ENCODE data around the gene ANGPT4. TPM values are rescaled to one million over a fixed set of nuclear protein-coding genes. Genes with fewer than 3 reads are reported as not detected.

ANGPT4 gene
- total and polyA plus RNA-seq, 2 of the 13 experiments (the other 11 are each of a cell fraction or from before 2014, with no cell fraction given), result not detected

DNA sequence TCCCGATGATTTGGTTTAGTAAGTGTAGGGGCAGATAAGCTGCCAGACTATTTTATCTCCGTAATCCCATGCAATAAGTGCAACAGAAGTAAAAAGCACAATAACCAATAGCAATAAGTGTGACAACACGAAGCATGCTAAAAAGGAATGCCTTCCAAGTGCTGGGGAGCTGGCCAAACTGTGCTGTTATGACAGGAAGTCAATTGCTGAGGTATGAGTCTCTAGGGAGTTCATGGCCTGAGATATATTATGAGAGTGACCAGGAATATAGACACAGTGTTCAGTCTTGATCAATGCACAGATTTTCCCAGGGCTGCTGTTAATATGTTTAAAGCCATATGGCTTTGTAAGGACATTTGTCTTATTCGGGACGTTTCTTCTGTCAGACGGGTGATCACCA, 10.5 kb upstream of the ANGPT4 start:
- H3K4me3 ChIP-seq (replicated peaks in 1 of 3; ENCODE audit: insufficient read depth in 1 of 3, low read depth in 2 of 3, low read length in 3 of 3), result no peak overlapping the region
- no peak overlapping the region for H3K4me2 ChIP-seq (ENCODE audit: low read depth, low read length)
- H3K27me3 ChIP-seq (ENCODE audit: control insufficient read depth in 1 of 2, insufficient read depth in 2 of 2, low read length in 2 of 2), result no peaks in the 10 kb centered on the region
- H3K36me3 ChIP-seq (replicated peaks in 1 of 2; ENCODE audit: control insufficient read depth in 1 of 2, insufficient read depth in 2 of 2, low read length in 2 of 2), result no peaks in the 10 kb centered on the region
- CTCF ChIA-PET (ENCODE audit: low intra/inter-chr PET ratio, low total read pairs), result no interaction called here
- FAIRE-seq (no peak), DNase-seq (ENCODE audit: low spot score) (no peak), ATAC-seq (no peak)
- intact Hi-C loops (cut with micrococcal nuclease; ENCODE audit: unreplicated experiment), result no loop called here
- no peak overlapping the region for H3K9ac ChIP-seq (ENCODE audit: insufficient read depth, low read depth, low read length)
- no TSS peak for BruUV-seq (replicated peaks)
- H2AFZ ChIP-seq (ENCODE audit: low read length), result no peak overlapping the region
- POLR2A ChIA-PET, result no interaction called here
- 22% methylated on average over 6 of the region's 6 CpGs for WGBS (ENCODE audit: low lambda C conversion rate)
- no peak overlapping the region for H3K27ac ChIP-seq (ENCODE audit: extremely low read length, insufficient read depth, low read length)
- H3K79me2 ChIP-seq (ENCODE audit: insufficient read depth, low read length), result no peaks in the 10 kb centered on the region
- no peaks in the 10 kb centered on the region for H4K20me1 ChIP-seq (ENCODE audit: insufficient read depth, low read length)
- peaks cover 9% of the 10 kb centered on the region for H3K4me1 ChIP-seq (ENCODE audit: insufficient read depth, low read length)
- H3K9me3 ChIP-seq (ENCODE audit: low read length), result peaks cover 16% of the 10 kb centered on the region
- in situ Hi-C loops (cut with HindIII; ENCODE audit: extremely low pct_ligation_motif_present, low pct_unique_long_range_greater_than_20kb), result no loop called here
- no peak for TF ChIP-seq YEATS2 (CRISPR knock-in tag; IDR thresholded peaks at IDR 0.05; ENCODE audit: borderline replicate concordance)
- no peak for TF ChIP-seq GABPB1 (CRISPR knock-in tag; IDR thresholded peaks at IDR 0.05)
- TF ChIP-seq, protein P1, sequence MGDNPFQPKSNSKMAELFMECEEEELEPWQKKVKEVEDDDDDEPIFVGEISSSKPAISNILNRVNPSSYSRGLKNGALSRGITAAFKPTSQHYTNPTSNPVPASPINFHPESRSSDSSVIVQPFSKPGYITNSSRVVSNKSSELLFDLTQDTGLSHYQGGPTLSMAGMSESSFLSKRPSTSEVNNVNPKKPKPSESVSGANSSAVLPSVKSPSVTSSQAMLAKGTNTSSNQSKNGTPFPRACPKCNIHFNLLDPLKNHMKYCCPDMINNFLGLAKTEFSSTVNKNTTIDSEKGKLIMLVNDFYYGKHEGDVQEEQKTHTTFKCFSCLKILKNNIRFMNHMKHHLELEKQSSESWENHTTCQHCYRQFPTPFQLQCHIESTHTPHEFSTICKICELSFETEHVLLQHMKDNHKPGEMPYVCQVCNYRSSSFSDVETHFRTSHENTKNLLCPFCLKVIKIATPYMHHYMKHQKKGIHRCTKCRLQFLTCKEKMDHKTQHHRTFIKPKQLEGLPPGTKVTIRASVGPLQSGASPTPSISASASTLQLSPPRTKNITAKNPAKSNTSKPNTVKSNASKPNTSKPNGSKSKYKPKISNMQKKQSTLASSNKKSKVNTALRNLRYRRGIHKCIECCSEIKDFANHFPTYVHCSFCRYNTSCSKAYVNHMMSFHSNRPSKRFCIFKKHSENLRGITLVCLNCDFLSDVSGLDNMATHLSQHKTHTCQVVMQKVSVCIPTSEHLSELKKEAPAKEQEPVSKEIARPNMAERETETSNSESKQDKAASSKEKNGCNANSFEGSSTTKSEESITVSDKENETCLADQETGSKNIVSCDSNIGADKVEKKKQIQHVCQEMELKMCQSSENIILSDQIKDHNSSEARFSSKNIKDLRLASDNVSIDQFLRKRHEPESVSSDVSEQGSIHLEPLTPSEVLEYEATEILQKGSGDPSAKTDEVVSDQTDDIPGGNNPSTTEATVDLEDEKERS (CRISPR knock-in tag; IDR thresholded peaks at IDR 0.05), result no peak
- no peak for TF ChIP-seq GATA4 (IDR thresholded peaks at IDR 0.05; ENCODE audit: borderline replicate concordance, low read depth)
- TF ChIP-seq CENPX (CRISPR knock-in tag; IDR thresholded peaks at IDR 0.05), result no peak
- TF ChIP-seq, protein P2, sequence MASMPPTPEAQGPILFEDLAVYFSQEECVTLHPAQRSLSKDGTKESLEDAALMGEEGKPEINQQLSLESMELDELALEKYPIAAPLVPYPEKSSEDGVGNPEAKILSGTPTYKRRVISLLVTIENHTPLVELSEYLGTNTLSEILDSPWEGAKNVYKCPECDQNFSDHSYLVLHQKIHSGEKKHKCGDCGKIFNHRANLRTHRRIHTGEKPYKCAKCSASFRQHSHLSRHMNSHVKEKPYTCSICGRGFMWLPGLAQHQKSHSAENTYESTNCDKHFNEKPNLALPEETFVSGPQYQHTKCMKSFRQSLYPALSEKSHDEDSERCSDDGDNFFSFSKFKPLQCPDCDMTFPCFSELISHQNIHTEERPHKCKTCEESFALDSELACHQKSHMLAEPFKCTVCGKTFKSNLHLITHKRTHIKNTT (CRISPR knock-in tag; IDR thresholded peaks at IDR 0.05), result no peak
- TF ChIP-seq, protein P3, sequence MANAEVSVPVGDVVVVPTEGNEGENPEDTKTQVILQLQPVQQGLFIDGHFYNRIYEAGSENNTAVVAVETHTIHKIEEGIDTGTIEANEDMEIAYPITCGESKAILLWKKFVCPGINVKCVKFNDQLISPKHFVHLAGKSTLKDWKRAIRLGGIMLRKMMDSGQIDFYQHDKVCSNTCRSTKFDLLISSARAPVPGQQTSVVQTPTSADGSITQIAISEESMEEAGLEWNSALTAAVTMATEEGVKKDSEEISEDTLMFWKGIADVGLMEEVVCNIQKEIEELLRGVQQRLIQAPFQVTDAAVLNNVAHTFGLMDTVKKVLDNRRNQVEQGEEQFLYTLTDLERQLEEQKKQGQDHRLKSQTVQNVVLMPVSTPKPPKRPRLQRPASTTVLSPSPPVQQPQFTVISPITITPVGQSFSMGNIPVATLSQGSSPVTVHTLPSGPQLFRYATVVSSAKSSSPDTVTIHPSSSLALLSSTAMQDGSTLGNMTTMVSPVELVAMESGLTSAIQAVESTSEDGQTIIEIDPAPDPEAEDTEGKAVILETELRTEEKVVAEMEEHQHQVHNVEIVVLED (CRISPR knock-in tag; IDR thresholded peaks at IDR 0.05; ENCODE audit: borderline replicate concordance), result no peak
- TF ChIP-seq CBX1 (IDR thresholded peaks at IDR 0.05; ENCODE audit: low read depth), result no peak
- TF ChIP-seq, protein P4, sequence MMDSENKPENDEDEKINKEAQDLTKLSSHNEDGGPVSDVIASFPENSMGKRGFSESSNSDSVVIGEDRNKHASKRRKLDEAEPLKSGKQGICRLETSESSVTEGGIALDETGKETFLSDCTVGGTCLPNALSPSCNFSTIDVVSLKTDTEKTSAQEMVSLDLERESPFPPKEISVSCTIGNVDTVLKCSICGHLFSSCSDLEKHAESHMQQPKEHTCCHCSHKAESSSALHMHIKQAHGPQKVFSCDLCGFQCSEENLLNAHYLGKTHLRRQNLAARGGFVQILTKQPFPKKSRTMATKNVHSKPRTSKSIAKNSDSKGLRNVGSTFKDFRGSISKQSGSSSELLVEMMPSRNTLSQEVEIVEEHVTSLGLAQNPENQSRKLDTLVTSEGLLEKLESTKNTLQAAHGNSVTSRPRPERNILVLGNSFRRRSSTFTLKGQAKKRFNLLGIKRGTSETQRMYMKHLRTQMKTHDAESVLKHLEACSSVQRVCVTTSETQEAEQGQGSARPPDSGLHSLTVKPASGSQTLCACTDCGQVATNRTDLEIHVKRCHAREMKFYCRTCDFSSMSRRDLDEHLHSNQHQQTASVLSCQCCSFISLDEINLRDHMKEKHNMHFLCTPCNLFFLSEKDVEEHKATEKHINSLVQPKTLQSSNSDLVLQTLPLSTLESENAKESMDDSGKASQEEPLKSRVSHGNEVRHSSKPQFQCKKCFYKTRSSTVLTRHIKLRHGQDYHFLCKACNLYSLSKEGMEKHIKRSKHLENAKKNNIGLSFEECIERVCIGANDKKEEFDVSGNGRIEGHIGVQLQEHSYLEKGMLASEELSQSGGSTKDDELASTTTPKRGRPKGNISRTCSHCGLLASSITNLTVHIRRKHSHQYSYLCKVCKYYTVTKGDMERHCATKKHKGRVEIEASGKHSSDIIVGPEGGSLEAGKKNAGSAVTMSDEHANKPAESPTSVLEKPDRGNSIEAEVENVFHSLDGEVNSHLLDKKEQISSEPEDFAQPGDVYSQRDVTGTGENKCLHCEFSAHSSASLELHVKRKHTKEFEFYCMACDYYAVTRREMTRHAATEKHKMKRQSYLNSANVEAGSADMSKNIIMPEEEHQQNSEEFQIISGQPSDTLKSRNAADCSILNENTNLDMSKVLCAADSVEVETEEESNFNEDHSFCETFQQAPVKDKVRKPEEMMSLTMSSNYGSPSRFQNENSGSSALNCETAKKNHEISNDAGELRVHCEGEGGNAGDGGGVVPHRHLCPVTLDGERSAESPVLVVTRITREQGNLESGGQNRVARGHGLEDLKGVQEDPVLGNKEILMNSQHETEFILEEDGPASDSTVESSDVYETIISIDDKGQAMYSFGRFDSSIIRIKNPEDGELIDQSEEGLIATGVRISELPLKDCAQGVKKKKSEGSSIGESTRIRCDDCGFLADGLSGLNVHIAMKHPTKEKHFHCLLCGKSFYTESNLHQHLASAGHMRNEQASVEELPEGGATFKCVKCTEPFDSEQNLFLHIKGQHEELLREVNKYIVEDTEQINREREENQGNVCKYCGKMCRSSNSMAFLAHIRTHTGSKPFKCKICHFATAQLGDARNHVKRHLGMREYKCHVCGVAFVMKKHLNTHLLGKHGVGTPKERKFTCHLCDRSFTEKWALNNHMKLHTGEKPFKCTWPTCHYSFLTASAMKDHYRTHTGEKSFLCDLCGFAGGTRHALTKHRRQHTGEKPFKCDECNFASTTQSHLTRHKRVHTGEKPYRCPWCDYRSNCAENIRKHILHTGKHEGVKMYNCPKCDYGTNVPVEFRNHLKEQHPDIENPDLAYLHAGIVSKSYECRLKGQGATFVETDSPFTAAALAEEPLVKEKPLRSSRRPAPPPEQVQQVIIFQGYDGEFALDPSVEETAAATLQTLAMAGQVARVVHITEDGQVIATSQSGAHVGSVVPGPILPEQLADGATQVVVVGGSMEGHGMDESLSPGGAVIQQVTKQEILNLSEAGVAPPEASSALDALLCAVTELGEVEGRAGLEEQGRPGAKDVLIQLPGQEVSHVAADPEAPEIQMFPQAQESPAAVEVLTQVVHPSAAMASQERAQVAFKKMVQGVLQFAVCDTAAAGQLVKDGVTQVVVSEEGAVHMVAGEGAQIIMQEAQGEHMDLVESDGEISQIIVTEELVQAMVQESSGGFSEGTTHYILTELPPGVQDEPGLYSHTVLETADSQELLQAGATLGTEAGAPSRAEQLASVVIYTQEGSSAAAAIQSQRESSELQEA (CRISPR knock-in tag; IDR thresholded peaks at IDR 0.05; ENCODE audit: not compliant biosample characterization), result no peak
- TF ChIP-seq, protein P5, sequence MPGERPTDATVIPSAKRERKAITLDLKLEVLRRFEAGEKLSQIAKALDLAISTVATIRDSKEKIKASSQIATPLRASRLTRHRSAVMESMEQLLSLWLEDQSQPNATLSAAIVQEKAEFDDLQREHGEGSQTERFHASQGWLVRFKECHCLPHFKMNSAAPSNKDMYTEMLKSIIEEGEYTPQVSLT (CRISPR knock-in tag; IDR thresholded peaks at IDR 0.05; ENCODE audit: borderline replicate concordance, low read depth), result no peak
